ENCODE results near the gene POP5. TPM values are rescaled to one million over a fixed set of nuclear protein-coding genes. Genes with fewer than 3 reads are reported as not detected.
A peak's percentile ranks its signal among the peaks of the same experiment; 100 is the strongest.
"Not testable (repeated sequence)": the region's sequence is repeated elsewhere in the genome, so short reads cannot be mapped to it uniquely, and the experiment has no call there.

Gene POP5
- total and polyA plus RNA-seq, 2 experiments from 2014 or later = 38.9 to 68.4 TPM

- Histone ChIP-seq H3K36me3 (ENCODE audit: low read depth) (no peaks in the 10 kb centered on the region), H3F3A (ENCODE audit: insufficient read depth) (peaks cover 22% of the 10 kb centered on the region), H3K4me1 (ENCODE audit: insufficient read depth) (peaks cover 23% of the 10 kb centered on the region), H3K4me3 (no peak overlapping the region), H3K27me3 (replicated peaks; ENCODE audit: insufficient read depth) (no peaks in the 10 kb centered on the region), H3K4me2 (ENCODE audit: unreplicated experiment) (no peak overlapping the region), H3K9ac (no peak overlapping the region), H3K79me2 (ENCODE audit: insufficient read depth) (peaks cover 47% of the 10 kb centered on the region), H3K9me3 (ENCODE audit: low read depth) (no peaks in the 10 kb centered on the region), H3K9me2 (ENCODE audit: insufficient read depth) (no peaks in the 10 kb centered on the region), H4K20me1 (ENCODE audit: insufficient read depth) (peaks cover 21% of the 10 kb centered on the region), H3K27ac (no peak overlapping the region), H2AFZ (no peak overlapping the region)
- in situ Hi-C loops (cut with MboI) = no loop called here
- DNase-seq = no peak
- WGBS, 2 experiments (ENCODE audit: low coverage in 1 of 2, low lambda C conversion rate in 2 of 2, missing lambda C conversion rate in 2 of 2) = 90 to 92% methylated on average over 4 of the region's 4 CpGs
- no peak for TF ChIP-seq EZH2phosphoT487 (IDR thresholded peaks at IDR 0.05; ENCODE audit: insufficient read depth, low read depth)
- no peak for TF ChIP-seq EZH2 (IDR thresholded peaks at IDR 0.05; ENCODE audit: insufficient read depth, poor library complexity, severe bottlenecking)
These were observed 48.4 kb downstream of the POP5 start for GRCh38 chr12:120532701-120533238.

GRCh38 chr12:120530418-120530761 lies 50.8 kb downstream of the POP5 start:
- H3K27me3 ChIP-seq (replicated peaks; ENCODE audit: insufficient read depth); H3K36me3 ChIP-seq (ENCODE audit: low read depth); DNase-seq; H3K9me2 ChIP-seq (ENCODE audit: insufficient read depth); H3K4me1 ChIP-seq (ENCODE audit: insufficient read depth); in situ Hi-C loops (cut with MboI); H3K9me3 ChIP-seq (ENCODE audit: low read depth); H4K20me1 ChIP-seq (ENCODE audit: insufficient read depth): not testable (repeated sequence)
- H3K9ac ChIP-seq = peak overlapping the region; percentile 88
- peak overlapping the region; percentile 99 for H2AFZ ChIP-seq
- peaks cover 30% of the 10 kb centered on the region for H3K79me2 ChIP-seq (ENCODE audit: insufficient read depth)
- peak overlapping the region; percentile 89 for H3K4me3 ChIP-seq
- peak overlapping the region; percentile 90 for H3K4me2 ChIP-seq (ENCODE audit: unreplicated experiment)
- H3F3A ChIP-seq (ENCODE audit: insufficient read depth) = 0 out of 2 replicates have a peak, but pooled peaks cover 11% of the 10 kb centered on the region
- peak overlapping the region; percentile 73 for H3K27ac ChIP-seq

GRCh38 chr12:120529641-120530417 lies 51.4 kb downstream of the POP5 start:
- TF ChIP-seq EZH2 (IDR thresholded peaks at IDR 0.05; ENCODE audit: insufficient read depth, poor library complexity, severe bottlenecking) (no peak), EZH2phosphoT487 (IDR thresholded peaks at IDR 0.05; ENCODE audit: insufficient read depth, low read depth) (no peak)
- Histone ChIP-seq H3K79me2 (ENCODE audit: insufficient read depth) (peaks cover 24% of the 10 kb centered on the region), H3K4me3 (peak overlapping the region; percentile 89), H3F3A (ENCODE audit: insufficient read depth) (0 out of 2 replicates have a peak, but pooled peaks cover 11% of the 10 kb centered on the region), H3K27me3 (replicated peaks; ENCODE audit: insufficient read depth) (no peaks in the 10 kb centered on the region), H3K9ac (peak overlapping the region; percentile 88), H3K4me1 (ENCODE audit: insufficient read depth) (no peaks in the 10 kb centered on the region; the same call in 1 of the 2 replicates), H3K27ac (peak overlapping the region; percentile 73), H3K36me3 (ENCODE audit: low read depth) (no peaks in the 10 kb centered on the region), H2AFZ (peak overlapping the region; percentile 99), H3K9me2 (ENCODE audit: insufficient read depth) (no peaks in the 10 kb centered on the region), H3K4me2 (ENCODE audit: unreplicated experiment) (peak overlapping the region; percentile 90), H4K20me1 (ENCODE audit: insufficient read depth) (no peaks in the 10 kb centered on the region), H3K9me3 (ENCODE audit: low read depth) (no peaks in the 10 kb centered on the region)
- WGBS, 2 experiments (ENCODE audit: low coverage in 1 of 2, low lambda C conversion rate in 2 of 2, missing lambda C conversion rate in 2 of 2) = 26 to 31% methylated on average over 19 of the region's 19 CpGs
- in situ Hi-C loops (cut with MboI) = no loop called here
- peak; percentile 72 for DNase-seq

GRCh38 chr12:120528861-120529525 lies 52.2 kb downstream of the POP5 start, which contains the start of gene COQ5:
COQ5 (minus strand) TSS chr12:120529158; CDS start chr12:120529141, 17 bp downstream.
- Histone ChIP-seq H3K27me3 (replicated peaks; ENCODE audit: insufficient read depth) (no peaks in the 10 kb centered on the region), H3K9ac (peak within 1 kb of the TSS; percentile 88), H3K27ac (peak within 1 kb of the TSS; percentile 73), H2AFZ (peak within 1 kb of the TSS; percentile 99), H3K9me2 (ENCODE audit: insufficient read depth) (no peaks in the 10 kb centered on the region), H3K9me3 (ENCODE audit: low read depth) (no peaks in the 10 kb centered on the region), H3K36me3 (ENCODE audit: low read depth) (no peaks in the 10 kb centered on the region), H3K4me3 (peak within 1 kb of the TSS; percentile 89), H3K79me2 (ENCODE audit: insufficient read depth) (peaks cover 17% of the 10 kb centered on the region), H3K4me2 (ENCODE audit: unreplicated experiment) (peak within 1 kb of the TSS; percentile 90), H3F3A (ENCODE audit: insufficient read depth) (0 out of 2 replicates have a peak, but pooled peaks cover 11% of the 10 kb centered on the region), H4K20me1 (ENCODE audit: insufficient read depth) (no peaks in the 10 kb centered on the region), H3K4me1 (ENCODE audit: insufficient read depth) (no peaks in the 10 kb centered on the region; the same call in 1 of the 2 replicates)
- in situ Hi-C loops (cut with MboI) = no loop called here
- no peak for TF ChIP-seq EZH2 (IDR thresholded peaks at IDR 0.05; ENCODE audit: insufficient read depth, poor library complexity, severe bottlenecking)
- TF ChIP-seq EZH2phosphoT487 (IDR thresholded peaks at IDR 0.05; ENCODE audit: insufficient read depth, low read depth) = no peak
- DNase-seq = peak; percentile 96
- WGBS, 2 experiments (ENCODE audit: low coverage in 1 of 2, low lambda C conversion rate in 2 of 2, missing lambda C conversion rate in 2 of 2) = 1 to 2% methylated on average over 38 of the region's 38 CpGs

Other genes with a start within 250 kb of the POP5 start
- not detected in 2 replicates for gene MSI1, start 212.2 kb downstream of the POP5 start, total RNA-seq (2014; rRNA removed; shearing (Covaris generic))
- not detected in 2 replicates for gene MSI1, start 212.2 kb downstream of the POP5 start, polyA plus RNA-seq (2016; fragmentation: Nextera tagmentation; extraction: Ambion mirVana)
- 247 and 358 TPM in 2 replicates for gene COX6A1, start 143.3 kb downstream of the POP5 start, total RNA-seq (2014; rRNA removed; shearing (Covaris generic))
- 806 and 824 TPM in 2 replicates for gene COX6A1, start 143.3 kb downstream of the POP5 start, polyA plus RNA-seq (2016; fragmentation: Nextera tagmentation; extraction: Ambion mirVana)
- 45.6 and 47.0 TPM in 2 replicates for gene TRIAP1, start 135.0 kb downstream of the POP5 start, total RNA-seq (2014; rRNA removed; shearing (Covaris generic))
- gene TRIAP1, start 135.0 kb downstream of the POP5 start, polyA plus RNA-seq (2016; fragmentation: Nextera tagmentation; extraction: Ambion mirVana) = 68.6 and 70.3 TPM in 2 replicates
- gene GATC, start 135.0 kb downstream of the POP5 start, total RNA-seq (2014; rRNA removed; shearing (Covaris generic)) = 15.9 and 17.2 TPM in 2 replicates
- gene GATC, start 135.0 kb downstream of the POP5 start, polyA plus RNA-seq (2016; fragmentation: Nextera tagmentation; extraction: Ambion mirVana) = 18.3 and 18.8 TPM in 2 replicates
- 129 and 154 TPM in 2 replicates for gene SRSF9, start 111.7 kb downstream of the POP5 start, total RNA-seq (2014; rRNA removed; shearing (Covaris generic))
- gene SRSF9, start 111.7 kb downstream of the POP5 start, polyA plus RNA-seq (2016; fragmentation: Nextera tagmentation; extraction: Ambion mirVana) = 329 and 345 TPM in 2 replicates
- 301 and 340 TPM in 2 replicates for gene DYNLL1, start 85.3 kb downstream of the POP5 start, total RNA-seq (2014; rRNA removed; shearing (Covaris generic))
- gene DYNLL1, start 85.3 kb downstream of the POP5 start, polyA plus RNA-seq (2016; fragmentation: Nextera tagmentation; extraction: Ambion mirVana) = 778 and 782 TPM in 2 replicates
- gene COQ5, start 52.2 kb downstream of the POP5 start, total RNA-seq (2014; rRNA removed; shearing (Covaris generic)) = 32.6 and 33.0 TPM in 2 replicates
- 39.9 and 42.9 TPM in 2 replicates for gene COQ5, start 52.2 kb downstream of the POP5 start, polyA plus RNA-seq (2016; fragmentation: Nextera tagmentation; extraction: Ambion mirVana)
- 52.6 and 69.3 TPM in 2 replicates for gene RNF10, start 47.0 kb downstream of the POP5 start, total RNA-seq (2014; rRNA removed; shearing (Covaris generic))
- 114 and 130 TPM in 2 replicates for gene RNF10, start 47.0 kb downstream of the POP5 start, polyA plus RNA-seq (2016; fragmentation: Nextera tagmentation; extraction: Ambion mirVana)
- gene CABP1, start 59.2 kb upstream of the POP5 start, total RNA-seq (2014; rRNA removed; shearing (Covaris generic)) = not detected in 2 replicates
- gene CABP1, start 59.2 kb upstream of the POP5 start, polyA plus RNA-seq (2016; fragmentation: Nextera tagmentation; extraction: Ambion mirVana) = not detected in 2 replicates
- 79.3 and 79.4 TPM in 2 replicates for gene MLEC, start 105.7 kb upstream of the POP5 start, total RNA-seq (2014; rRNA removed; shearing (Covaris generic))
- gene MLEC, start 105.7 kb upstream of the POP5 start, polyA plus RNA-seq (2016; fragmentation: Nextera tagmentation; extraction: Ambion mirVana) = 114 and 119 TPM in 2 replicates
- 17.8 and 22.4 TPM in 2 replicates for gene UNC119B, start 129.1 kb upstream of the POP5 start, total RNA-seq (2014; rRNA removed; shearing (Covaris generic))
- 7.6 TPM in 2 replicates for gene UNC119B, start 129.1 kb upstream of the POP5 start, polyA plus RNA-seq (2016; fragmentation: Nextera tagmentation; extraction: Ambion mirVana)
- 14.5 and 20.6 TPM in 2 replicates for gene ACADS, start 144.4 kb upstream of the POP5 start, total RNA-seq (2014; rRNA removed; shearing (Covaris generic))
- gene ACADS, start 144.4 kb upstream of the POP5 start, polyA plus RNA-seq (2016; fragmentation: Nextera tagmentation; extraction: Ambion mirVana) = 10.1 and 10.5 TPM in 2 replicates

Measured in GM23248 (cell line).